HS-27A (cell line): ENCODE results near the gene CYLD.

Source experiments
- DNase-seq: peaks from one replicate; pipeline ENCODE4 v3.0.0-alpha.2; 2012; ENCODE audit warnings: low read depth, missing footprints

CYLD gene

GRCh38 chr16:50781043-50781442 is 39.2 kb downstream of the CYLD start:
- no peak for DNase-seq

DNA sequence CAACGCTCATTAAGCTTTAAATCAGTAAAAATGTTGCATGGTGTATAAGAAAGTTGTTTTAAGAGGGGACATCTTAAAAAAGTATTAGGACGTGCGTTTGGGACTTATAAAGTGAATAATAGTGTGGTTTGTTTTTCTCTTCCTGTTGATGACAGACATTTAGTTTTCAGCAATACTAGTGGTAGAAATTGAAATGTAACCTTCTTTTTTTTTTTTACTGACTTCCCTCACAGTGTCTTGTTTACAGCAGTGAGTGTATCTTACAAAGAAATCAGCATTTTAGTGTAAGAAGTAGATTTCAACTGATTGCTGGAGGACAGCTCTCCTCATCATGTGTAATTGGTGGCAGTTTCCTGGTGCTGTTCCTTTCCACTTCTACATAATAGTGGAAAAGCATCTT is 39.6 kb downstream of the CYLD start:
- DNase-seq = no peak

- DNase-seq = no peak
Measured at GRCh38 chr16:50789757-50790156, 47.9 kb downstream of the CYLD start.

GRCh38 chr16:50791522-50791921 is 49.6 kb downstream of the CYLD start:
- no peak for DNase-seq

- no peak for DNase-seq
Measured at GRCh38 chr16:50796829-50797228, 54.9 kb downstream of the CYLD start.

- DNase-seq = no peak
Measured at GRCh38 chr16:50797456-50797855, 55.6 kb downstream of the CYLD start.

DNA sequence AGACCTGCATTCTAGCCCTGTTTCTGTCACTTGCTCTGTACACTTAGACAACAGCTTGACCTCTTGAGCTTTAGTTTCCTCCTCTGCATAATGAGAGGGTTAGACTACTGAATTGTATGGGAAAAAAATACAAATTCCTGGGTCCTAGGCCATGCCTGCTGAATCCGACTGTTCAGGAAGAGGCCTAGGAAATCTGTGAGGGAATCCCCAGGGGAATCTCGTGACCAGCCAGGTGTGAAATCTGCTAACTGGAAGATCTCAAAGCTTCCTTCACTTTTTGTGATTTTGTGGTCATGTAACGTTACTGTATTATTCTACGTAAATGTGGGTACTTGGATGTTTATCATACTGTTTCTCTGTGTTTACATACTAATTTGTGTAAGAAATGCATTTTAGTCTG is 58.2 kb downstream of the CYLD start:
- no peak for DNase-seq

DNA sequence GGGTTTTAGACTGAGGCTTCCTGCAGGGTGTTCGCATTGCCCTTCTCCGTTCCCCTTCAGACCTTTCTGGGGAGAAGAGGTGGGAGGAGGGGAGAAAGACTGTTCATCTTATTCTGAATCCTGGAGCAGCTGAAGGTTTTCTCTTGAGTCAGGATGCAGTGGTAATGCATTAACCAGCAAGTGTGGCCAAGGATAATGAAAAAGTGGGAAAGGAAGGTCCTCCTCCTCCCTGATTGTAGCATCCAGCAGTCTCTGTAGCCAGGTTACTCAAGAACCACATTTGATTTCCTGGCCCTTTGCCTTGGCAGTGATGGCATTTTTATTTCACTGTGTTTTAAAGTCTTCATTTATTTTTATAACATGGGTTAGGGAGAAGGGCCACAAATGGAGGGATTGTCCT is 59.1 kb downstream of the CYLD start:
- DNase-seq = no peak

DNA sequence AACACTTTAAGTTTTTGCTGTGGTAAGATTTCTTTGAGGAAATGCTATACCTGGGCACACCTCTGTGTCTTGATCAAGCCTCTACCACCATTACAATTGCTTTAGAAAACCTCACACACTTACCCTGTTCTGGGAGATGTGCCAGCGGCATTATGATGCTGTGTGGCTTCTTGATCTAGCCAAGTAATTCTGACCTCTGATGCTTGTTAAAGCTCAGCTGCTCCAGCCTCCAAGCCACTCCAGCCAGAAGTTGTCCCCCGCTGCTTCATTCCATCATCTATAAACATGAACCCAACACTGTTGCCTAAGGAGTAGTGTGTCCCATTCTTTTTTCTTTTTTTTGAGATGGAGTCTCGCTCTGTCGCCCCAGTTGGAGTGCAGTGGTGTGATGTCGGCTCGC is 60.1 kb downstream of the CYLD start:
- DNase-seq = no peak

- DNase-seq = no peak
Measured at GRCh38 chr16:50802961-50803360, 61.1 kb downstream of the CYLD start.

DNA sequence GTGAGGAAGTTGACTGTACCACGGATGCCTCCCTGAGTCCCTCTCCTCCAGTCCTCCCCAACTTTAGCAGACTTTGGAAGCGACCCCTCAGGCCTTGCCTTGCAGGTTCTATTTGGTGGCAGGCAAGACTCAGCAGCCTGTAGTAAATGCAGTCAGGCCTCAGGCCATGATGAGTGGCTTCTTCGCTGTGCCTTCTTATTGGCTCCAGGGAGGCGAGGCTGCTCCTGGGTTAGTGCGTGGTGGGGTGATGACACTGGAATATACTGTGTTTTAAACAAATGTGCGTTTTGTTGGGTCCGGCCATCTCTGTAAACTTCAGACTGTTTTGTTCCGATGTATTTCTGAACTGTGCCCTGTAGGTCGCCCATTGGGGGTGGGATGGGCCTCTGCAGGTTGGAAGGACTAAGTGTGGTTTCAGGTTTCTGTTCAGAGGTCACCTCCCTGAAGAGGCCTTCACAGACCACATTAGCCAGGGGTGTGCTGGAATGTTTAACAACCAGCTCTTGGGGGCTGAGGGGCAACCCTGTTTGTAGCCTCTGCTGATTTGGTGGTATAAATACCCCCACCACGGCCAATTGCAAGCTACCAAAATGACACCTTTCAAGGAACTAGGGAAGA is 62.5 kb downstream of the CYLD start:
- DNase-seq = no peak

DNA sequence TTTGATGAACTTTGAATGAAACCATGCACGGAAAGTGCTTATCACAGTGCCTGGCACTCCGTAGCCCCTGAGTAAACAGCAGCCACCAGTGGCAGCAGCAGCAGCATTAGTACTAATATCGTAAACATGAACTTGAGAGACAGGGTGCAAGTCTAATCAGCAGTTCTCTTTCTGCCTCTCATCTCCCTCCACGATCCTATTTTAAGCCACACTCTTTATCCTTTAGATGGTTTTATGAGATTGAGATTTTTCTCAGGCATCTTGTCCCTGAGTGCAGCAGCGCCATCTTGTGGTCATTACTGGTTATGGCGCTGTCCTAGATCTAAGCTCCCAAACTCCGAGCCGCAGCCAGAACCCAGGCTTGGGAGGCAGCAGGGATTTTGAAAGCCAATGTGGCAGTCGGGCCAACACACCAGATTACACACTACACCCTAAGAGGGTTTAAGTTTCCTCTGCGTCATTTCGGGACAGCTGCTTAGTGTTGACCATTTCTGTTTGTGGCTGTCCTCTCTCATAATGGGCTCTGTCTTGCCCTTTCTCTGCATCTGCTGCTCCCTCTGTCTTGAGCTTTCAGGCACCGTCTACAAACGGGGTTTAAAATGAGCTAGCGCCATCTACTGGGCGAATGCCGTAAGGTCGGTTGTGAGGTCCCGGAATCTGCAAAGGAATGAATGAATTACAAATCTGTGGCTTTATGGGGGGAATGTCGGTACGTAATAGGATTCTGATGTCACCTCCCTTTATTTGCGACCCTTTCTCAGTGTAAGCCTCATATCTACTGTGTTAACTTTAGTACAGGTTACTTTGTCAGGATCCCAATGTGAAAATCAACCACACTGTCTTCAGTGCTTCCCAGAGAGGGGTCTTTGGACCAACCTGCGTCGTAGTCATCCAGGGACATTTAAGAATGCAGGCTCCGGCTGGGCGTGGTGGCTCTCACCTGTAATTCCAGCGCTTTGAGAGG is 64.5 kb downstream of the CYLD start:
- peak; percentile 83 for DNase-seq

DNA sequence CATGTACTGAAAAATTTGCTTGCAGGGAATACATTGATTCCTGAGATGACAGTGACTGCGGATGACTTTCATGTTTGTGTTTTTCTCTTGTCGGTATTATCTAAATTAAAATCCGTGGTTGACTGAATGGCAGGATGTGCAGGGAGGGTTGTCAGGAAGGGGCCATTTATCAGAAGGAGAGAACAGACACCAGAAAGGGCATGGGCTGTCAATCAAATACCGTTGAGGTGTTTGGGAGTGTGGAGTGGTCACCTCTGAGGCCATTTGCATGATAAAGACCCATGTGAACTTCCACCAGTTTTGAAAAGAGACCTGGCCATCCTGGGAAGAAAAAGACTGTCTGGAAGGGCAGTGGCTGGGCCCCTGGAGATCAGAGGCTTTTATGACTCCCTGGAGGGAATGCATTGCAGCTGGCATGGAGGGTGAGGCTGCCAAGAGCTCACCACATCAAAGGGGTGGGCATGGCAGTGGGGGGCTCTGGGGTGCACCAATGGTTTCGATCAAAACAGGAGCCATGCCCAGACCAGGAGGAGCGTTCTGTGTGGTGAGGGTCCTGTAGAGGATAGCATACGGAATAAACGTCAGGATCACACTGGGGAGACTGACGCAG is 67.1 kb downstream of the CYLD start:
- no peak for DNase-seq

DNA sequence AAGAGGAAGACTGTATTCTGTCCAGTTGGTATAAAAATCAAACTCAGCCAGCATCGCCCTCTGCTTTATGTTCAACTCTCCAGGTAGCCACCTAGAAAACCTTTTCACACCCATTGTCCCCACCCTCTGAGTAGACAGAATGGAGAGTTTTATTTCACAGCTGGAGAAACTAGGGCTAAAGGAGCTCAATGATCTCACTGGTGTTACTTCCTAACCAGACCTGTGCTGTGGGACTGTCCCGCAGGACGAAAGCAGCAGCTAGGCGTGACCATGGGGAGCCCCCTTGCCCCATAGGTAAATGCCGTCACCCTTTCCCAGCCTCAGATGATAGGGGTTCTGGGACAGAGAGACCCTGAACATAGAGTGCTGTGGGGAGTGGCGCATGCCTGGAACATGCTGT is 67.7 kb downstream of the CYLD start:
- DNase-seq = no peak

GRCh38 chr16:50810241-50810965 is 68.5 kb downstream of the CYLD start:
- no peak for DNase-seq

GRCh38 chr16:50812046-50812445 is 70.2 kb downstream of the CYLD start:
- DNase-seq = no peak

GRCh38 chr16:50812876-50813466 is 71.1 kb downstream of the CYLD start:
- no peak for DNase-seq

DNA sequence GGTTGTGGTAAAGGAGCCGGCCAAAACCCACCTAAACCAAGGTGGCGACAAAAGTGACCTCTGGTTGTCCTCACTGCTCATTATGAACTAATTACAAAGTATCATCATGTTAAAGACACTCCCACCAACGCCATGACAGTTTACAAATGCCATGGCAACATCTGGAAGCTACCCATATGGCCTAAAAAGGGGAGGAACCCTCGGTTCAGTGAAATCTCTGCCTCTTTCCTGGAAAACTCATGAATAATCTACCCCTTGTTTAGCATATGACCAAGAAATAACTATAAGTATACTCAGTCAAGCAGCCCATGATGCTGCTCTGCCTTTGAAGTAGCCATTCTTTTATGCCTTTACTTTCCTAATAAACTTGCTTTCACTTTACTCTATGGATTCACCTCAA is 72.2 kb downstream of the CYLD start:
- DNase-seq = no peak

DNA sequence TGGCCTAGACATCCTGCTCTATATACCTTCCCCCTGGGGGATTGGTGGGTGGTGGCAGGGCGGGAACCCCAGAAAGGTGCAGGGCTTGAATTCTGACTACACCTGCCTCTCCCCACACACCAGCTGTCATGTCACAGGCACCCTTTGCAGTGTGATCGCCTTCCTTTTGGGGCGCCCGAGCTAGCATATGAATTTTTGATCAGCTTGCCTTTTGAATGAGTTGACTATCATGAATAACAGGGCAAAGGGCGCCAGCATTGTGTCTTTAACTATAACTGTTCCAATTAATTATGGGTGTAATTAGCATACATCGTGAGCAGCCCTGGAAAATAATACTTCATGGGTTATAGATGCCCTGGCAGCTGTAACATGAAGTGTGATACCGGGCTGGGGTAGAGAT is 72.7 kb downstream of the CYLD start:
- DNase-seq = no peak

DNA sequence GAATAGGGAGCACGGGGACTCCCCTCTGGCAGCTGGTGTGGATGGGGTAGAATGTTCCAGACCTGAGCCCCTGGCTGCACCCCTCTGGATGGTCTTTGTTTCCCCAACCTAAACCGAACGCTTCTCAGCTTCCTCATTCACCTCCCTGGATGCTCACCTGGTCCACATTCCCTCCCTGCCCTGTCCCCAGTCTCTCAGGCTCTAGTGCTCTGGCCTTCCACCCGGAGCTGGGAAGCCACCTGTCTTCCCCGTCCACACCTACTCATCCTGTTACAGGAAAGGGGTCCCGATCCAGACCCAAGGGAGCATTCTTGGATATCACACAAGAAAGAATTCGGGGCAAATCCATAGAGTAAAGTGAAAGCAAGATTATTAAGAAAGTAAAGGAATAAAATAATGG is 73.5 kb downstream of the CYLD start:
- DNase-seq = no peak

GRCh38 chr16:50816901-50817555 is 75.1 kb downstream of the CYLD start:
- no peak for DNase-seq

DNA sequence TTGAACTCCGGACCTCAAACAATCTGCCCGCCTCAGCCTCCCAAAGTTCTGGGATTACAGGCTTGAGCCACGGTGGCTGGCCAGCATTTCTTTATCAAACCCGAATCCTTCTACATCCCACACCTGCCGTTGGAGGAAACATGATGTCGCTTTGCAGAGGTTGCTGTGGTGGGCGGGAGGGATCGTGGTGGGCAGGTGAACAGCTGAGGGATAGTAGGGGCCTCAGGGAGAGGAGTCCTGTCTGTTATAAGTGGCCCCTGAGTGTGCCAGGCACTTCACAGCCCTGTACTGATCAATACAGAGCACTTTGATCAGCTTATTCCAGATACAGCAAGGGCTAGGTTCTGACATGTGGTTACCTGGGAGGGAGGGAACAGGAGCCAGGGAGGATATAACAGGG is 76.5 kb downstream of the CYLD start:
- DNase-seq = no peak
